Ovary (tissue), 3 donors: ENCODE measurements around the gene RPS6KA4.

Source experiments
- EP300 ChIP-seq: sonication (generic); formaldehyde crosslinking; IDR thresholded peaks from one replicate; pipeline ENCODE4 v1.6.1; 2017; ENCODE audit warnings: antibody characterized with exemption
- POLR2A ChIP-seq: fragments of 450-650 bp; IDR thresholded peaks from one replicate; pipeline ENCODE4 v1.6.1; 2017; ENCODE audit warnings: antibody characterized with exemption, mild to moderate bottlenecking, moderate library complexity
- TF ChIP-seq, protein P1 (sequence below), 3 donors: fragments of 450-650 bp in 2 of 3; fragments of 200-600 bp in 1 of 3; IDR thresholded peaks; one replicate each; pipeline versions ENCODE4 v1.5.1 to v1.8.0; 2016 to 2022; ENCODE audit warnings: antibody characterized with exemption in 3 of 3, mild to moderate bottlenecking in 1 of 3
- donor health status: DM: no; HTN: no; CAD: no.

DNA sequence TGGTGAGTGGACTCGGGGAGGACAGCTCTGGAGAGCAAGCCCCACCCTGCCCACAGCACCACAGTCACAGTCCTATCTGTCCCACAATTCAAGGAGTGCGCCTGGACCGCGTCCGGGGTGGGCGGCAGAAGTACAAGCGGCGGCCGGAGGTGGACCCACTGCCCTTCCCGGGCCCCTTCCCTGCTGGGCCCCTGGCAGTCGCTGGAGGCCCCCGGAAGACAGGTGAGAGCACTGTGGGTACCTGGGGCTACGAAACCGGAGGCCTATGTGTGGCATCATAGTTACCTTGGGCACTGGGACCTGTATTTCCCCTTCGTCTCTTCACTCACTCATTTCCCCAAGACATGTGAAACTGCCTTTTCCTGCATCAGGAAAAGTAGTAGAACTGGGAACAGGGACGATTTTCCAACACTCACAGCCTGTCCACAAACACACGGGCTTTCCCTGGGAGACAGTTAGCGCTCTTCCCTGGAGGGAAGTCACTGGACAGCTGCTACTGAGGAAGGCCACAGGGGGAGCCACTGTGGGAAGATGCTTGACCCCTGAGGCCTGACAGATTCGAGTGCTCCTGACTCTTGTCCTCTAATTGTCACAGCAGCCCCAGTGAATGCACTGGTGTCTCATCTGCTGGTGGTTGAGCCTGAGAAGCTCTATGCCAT, 44.7 kb upstream of the RPS6KA4 start:
- no peak for TF ChIP-seq EP300
- TF ChIP-seq, protein P1, sequence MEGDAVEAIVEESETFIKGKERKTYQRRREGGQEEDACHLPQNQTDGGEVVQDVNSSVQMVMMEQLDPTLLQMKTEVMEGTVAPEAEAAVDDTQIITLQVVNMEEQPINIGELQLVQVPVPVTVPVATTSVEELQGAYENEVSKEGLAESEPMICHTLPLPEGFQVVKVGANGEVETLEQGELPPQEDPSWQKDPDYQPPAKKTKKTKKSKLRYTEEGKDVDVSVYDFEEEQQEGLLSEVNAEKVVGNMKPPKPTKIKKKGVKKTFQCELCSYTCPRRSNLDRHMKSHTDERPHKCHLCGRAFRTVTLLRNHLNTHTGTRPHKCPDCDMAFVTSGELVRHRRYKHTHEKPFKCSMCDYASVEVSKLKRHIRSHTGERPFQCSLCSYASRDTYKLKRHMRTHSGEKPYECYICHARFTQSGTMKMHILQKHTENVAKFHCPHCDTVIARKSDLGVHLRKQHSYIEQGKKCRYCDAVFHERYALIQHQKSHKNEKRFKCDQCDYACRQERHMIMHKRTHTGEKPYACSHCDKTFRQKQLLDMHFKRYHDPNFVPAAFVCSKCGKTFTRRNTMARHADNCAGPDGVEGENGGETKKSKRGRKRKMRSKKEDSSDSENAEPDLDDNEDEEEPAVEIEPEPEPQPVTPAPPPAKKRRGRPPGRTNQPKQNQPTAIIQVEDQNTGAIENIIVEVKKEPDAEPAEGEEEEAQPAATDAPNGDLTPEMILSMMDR (IDR thresholded peaks at IDR 0.05): no peak
- TF ChIP-seq POLR2A: no peak
